HepG2 (cell line): ENCODE data around the gene RAB3D. TPM values are rescaled to one million over a fixed set of nuclear protein-coding genes. Genes with fewer than 3 reads are reported as not detected.

Source experiments
- ATAC-seq: fragments of 200-7000 bp; cut with Tn5 transposase; 3 replicates; pipeline ENCODE4 v1.9.1; 2020; ENCODE audit warnings: mild to moderate bottlenecking, moderate library complexity
- BruUV-seq: library from RNA; stranded (reverse); fragments of 400-500 nt; replicated peaks from 2 replicates; lab custom pipeline; 2021; lab: Mats Ljungman, UMichigan
- CTCF ChIA-PET: fragments of 300-600 bp; formaldehyde crosslinking; extraction: SDS; loops from one replicate; lab custom pipeline; 2021; ENCODE audit warnings: low total read pairs, inconsistent platforms, low intra/inter-chr PET ratio; lab: Yijun Ruan, JAX
- POLR2A ChIA-PET: fragments of 350-600 bp; sonication (Branson Sonifier 250); formaldehyde crosslinking; loops from one replicate; lab custom pipeline; 2020; ENCODE audit warnings: antibody characterized with exemption, inconsistent platforms; lab: Yijun Ruan, JAX
- DNase-seq: peaks from one replicate; pipeline ENCODE4 v3.0.0-alpha.2; 2015; ENCODE audit warnings: low spot score
- FAIRE-seq: peaks from 3 replicates; lab custom pipeline; 2011; peaks lifted over from hg19 to GRCh38; lab: Jason Lieb, UNC
- H2AFZ ChIP-seq: one replicate; pipeline ENCODE4 v1.6.1; 2011; ENCODE audit warnings: low read length, inconsistent platforms
- H3K27ac ChIP-seq: fragments of 300-600 bp; 3 replicates; pipeline ENCODE4 v1.8.0; 2011; ENCODE audit warnings: mixed run types, mild to moderate bottlenecking, mixed read lengths, low read length, inconsistent platforms; ENCODE audit not compliant: insufficient read depth; ENCODE audit errors: extremely low read length
- H3K27me3 ChIP-seq, 2 experiments: fragments of 200-600 bp in 1 of 2; 2 replicates in 1 of 2; 3 replicates in 1 of 2; pipeline versions ENCODE4 v1.6.0 to v1.8.0; 2011; ENCODE audit warnings: low read length in 2 of 2, mild to moderate bottlenecking in 2 of 2, moderate library complexity in 2 of 2, inconsistent platforms in 1 of 2; ENCODE audit not compliant: insufficient read depth in 2 of 2, control insufficient read depth in 1 of 2
- H3K36me3 ChIP-seq, 2 experiments: fragments of 200-600 bp in 1 of 2; replicated peaks in 1 of 2; 2 replicates in 1 of 2; 3 replicates in 1 of 2; pipeline versions ENCODE4 v1.5.1 to v1.8.0; 2011; ENCODE audit warnings: low read length in 2 of 2, inconsistent platforms in 1 of 2; ENCODE audit not compliant: insufficient read depth in 2 of 2, control insufficient read depth in 1 of 2
- H3K4me1 ChIP-seq: 2 replicates; pipeline ENCODE4 v1.5.1; 2012; ENCODE audit warnings: low read length, inconsistent platforms; ENCODE audit not compliant: insufficient read depth
- H3K4me2 ChIP-seq: 2 replicates; pipeline ENCODE4 v1.6.0; 2011; ENCODE audit warnings: low read depth, low read length, inconsistent platforms
- H3K4me3 ChIP-seq, 3 experiments: fragments of 200-600 bp in 1 of 3; sonication (generic), shearing (Covaris generic) in 1 of 3; replicated peaks in 1 of 3; 2 replicates each; pipeline ENCODE4 v1.5.1; 2011 to 2016; ENCODE audit warnings: low read length in 3 of 3, inconsistent platforms in 2 of 3, low read depth in 2 of 3, mild to moderate bottlenecking in 2 of 3, control low read depth in 1 of 3, mixed read lengths in 1 of 3; ENCODE audit not compliant: insufficient read depth in 1 of 3
- H3K79me2 ChIP-seq: one replicate; pipeline ENCODE4 v1.6.1; 2011; ENCODE audit warnings: low read length, inconsistent platforms; ENCODE audit not compliant: insufficient read depth
- H3K9ac ChIP-seq: 2 replicates; pipeline ENCODE4 v1.6.0; 2011; ENCODE audit warnings: mild to moderate bottlenecking, low read depth, low read length, inconsistent platforms; ENCODE audit not compliant: insufficient read depth
- H3K9me3 ChIP-seq: 2 replicates; pipeline ENCODE4 v1.5.1; 2012; ENCODE audit warnings: mild to moderate bottlenecking, low read length
- H4K20me1 ChIP-seq: 2 replicates; pipeline ENCODE4 v1.6.0; 2011; ENCODE audit warnings: inconsistent platforms, mild to moderate bottlenecking, low read length, moderate library complexity; ENCODE audit not compliant: insufficient read depth
- CEBPG ChIP-seq: IDR thresholded peaks from 2 replicates; pipeline ENCODE4 v1.6.1; 2016
- HOXA9 ChIP-seq: sonication (generic); formaldehyde crosslinking; IDR thresholded peaks from 2 replicates; pipeline ENCODE4 v1.8.1; 2022; ENCODE audit warnings: missing genetic modification reagents, mild to moderate bottlenecking, moderate library complexity, borderline replicate concordance
- MTF2 ChIP-seq: sonication (generic); formaldehyde crosslinking; IDR thresholded peaks from 2 replicates; pipeline ENCODE4 v1.5.0; 2020; ENCODE audit warnings: missing genetic modification reagents, borderline replicate concordance
- NFE2L2 ChIP-seq: fragments of 150-350 bp; IDR thresholded peaks from 2 replicates; pipeline ENCODE4 v1.6.1; 2014; ENCODE audit warnings: low read length
- ZNF121 ChIP-seq: sonication (generic); formaldehyde crosslinking; IDR thresholded peaks from 2 replicates; pipeline ENCODE4 v1.5.0; 2020; ENCODE audit warnings: mild to moderate bottlenecking, missing genetic modification reagents
- ZNF713 ChIP-seq: sonication (generic); formaldehyde crosslinking; IDR thresholded peaks from 2 replicates; pipeline ENCODE4 v1.4.0; 2020; ENCODE audit warnings: mild to moderate bottlenecking, missing genetic modification reagents
- ZZZ3 ChIP-seq: sonication (generic); formaldehyde crosslinking; IDR thresholded peaks from 2 replicates; pipeline ENCODE4 v1.4.0; 2020; ENCODE audit warnings: missing genetic modification reagents, mild to moderate bottlenecking, borderline replicate concordance
- WGBS: methylation state at CpG from one replicate; pipeline ENCODE4 v1.1.6; 2017; ENCODE audit warnings: low lambda C conversion rate; 5-methylcytosine and 5-hydroxymethylcytosine counted together
- in situ Hi-C: cut with HindIII; loops from 2 replicates; pipeline ENCODE4 v1.10.0; 2017; ENCODE audit warnings: low pct_unique_long_range_greater_than_20kb; ENCODE audit not compliant: extremely low pct_ligation_motif_present
- intact Hi-C: fragments of 100-400 bp; cut with micrococcal nuclease; formaldehyde crosslinking; loops from one replicate; pipeline ENCODE4 v1.10.0; 2022; ENCODE audit not compliant: unreplicated experiment
- polyA plus RNA-seq, 8 experiments: library from polyadenylated mRNA; depleted of rRNA in 3 of 8; stranded (reverse) in 7 of 8; unstranded in 1 of 8; fragments of >200 nt; fragmentation: Illumina TruSeq in 4 of 8; extraction: Trizol in 4 of 8; gene quantifications; 2 replicates each; pipeline versions ENCODE4 v1.2.1 to v1.2.3, GENCODE V29; 2011 to 2016; ENCODE audit warnings: low read depth in 4 of 8, missing spikeins in 1 of 8, mixed read lengths in 1 of 8; ENCODE audit not compliant: insufficient read depth in 1 of 8
- total RNA-seq, 5 experiments: library from RNA; depleted of rRNA; stranded (reverse); fragments of >200 nt; fragmentation: Illumina TruSeq; extraction: Trizol; gene quantifications; 2 replicates each; pipeline ENCODE4 v1.2.3, GENCODE V29; 2016; ENCODE audit warnings: low read depth in 1 of 5
- TF ChIP-seq, protein P1 (sequence below): sonication (generic); formaldehyde crosslinking; IDR thresholded peaks from 2 replicates; pipeline ENCODE4 v1.4.0; 2020; ENCODE audit warnings: mild to moderate bottlenecking, missing genetic modification reagents
- TF ChIP-seq, protein P2 (sequence below): sonication (generic); formaldehyde crosslinking; IDR thresholded peaks from 2 replicates; pipeline ENCODE4 v1.8.0; 2022; ENCODE audit warnings: low read depth, missing genetic modification reagents

Gene RAB3D
- total and polyA plus RNA-seq, 2 of the 13 experiments (the other 11 are each of a cell fraction or from before 2014, with no cell fraction given): 2.0 to 16.1 TPM

DNA sequence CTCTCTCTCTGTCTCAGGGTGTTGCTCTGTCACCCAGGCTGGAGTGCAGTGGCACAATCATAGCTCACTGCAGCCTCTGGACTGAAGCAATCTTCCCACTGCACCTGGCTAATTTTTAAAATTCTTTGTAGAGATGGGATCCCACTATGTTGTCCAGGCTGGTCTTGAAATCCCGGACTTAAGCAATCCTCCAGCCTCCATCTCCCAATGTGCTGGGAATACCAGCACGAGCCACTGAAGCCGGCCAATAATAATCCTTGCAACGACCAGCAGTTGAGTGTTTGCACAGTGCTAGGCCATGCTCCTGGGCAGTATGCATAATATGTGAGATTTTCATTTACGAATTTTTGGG, 45.3 kb upstream of the RAB3D start:
- POLR2A ChIA-PET: interaction anchor here (0.6 to 2.6 kb wide), 6 partner anchors 10 to 383 kb away, joined by 3 to 51 read pairs (median 6); partner anchors contain the start of genes ODAD3, PRKCSH, RGL3 and SWSAP1
- no peak for FAIRE-seq

DNA sequence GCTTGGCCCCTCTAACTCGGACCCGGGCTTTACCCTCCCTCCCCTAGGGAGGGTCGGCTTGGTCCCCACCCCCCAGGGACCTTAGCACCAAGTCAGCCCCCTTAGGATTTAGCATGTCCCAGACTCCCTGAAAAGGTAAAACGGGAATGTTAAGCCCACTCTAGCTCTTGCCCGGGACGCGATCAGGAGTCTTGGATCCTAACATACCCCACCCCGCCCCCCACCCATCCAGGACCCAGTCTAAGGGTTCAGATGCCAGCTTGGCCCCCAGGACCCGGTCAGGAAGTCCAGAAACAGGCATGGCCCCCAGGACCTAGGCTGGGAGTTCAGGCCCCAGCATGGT, 44.2 kb upstream of the RAB3D start:
- no peak for ATAC-seq
- no peaks in the 10 kb centered on the region for H3K79me2 ChIP-seq
- peak overlapping the region; percentile 34; the same call in 1 of the 2 replicates for H3K9ac ChIP-seq
- peak overlapping the region; percentile 51 to 77 (median 65) for H3K4me3 ChIP-seq
- no peak for DNase-seq
- CTCF ChIA-PET: interaction anchor here (1.0 kb wide), 1 partner anchor 62 kb away, joined by 5 read pairs; no protein-coding TSS in a partner anchor
- FAIRE-seq: no peak
- H3K27ac ChIP-seq: peak overlapping the region; percentile 46
- 0% methylated on average over 3 of the region's 9 CpGs for WGBS
- in situ Hi-C loops: loop anchor here (5.0 kb wide), 2 partner anchors 39 to 99 kb away; partner anchors contain the start of gene ELAVL3
- H2AFZ ChIP-seq: no peak overlapping the region
- intact Hi-C loops: loop anchor here (5.0 kb wide), 1 partner anchor 39 kb away; no protein-coding TSS in a partner anchor
- no peaks in the 10 kb centered on the region for H4K20me1 ChIP-seq
- no peaks in the 10 kb centered on the region for H3K27me3 ChIP-seq
- POLR2A ChIA-PET: interaction anchor here (1.0 to 2.6 kb wide), 8 partner anchors 9 to 214 kb away, joined by 3 to 51 read pairs (median 5); partner anchors contain the start of genes CCDC159, ODAD3, PRKCSH and RGL3
- H3K36me3 ChIP-seq: no peaks in the 10 kb centered on the region
- no TSS peak for BruUV-seq
- peaks cover 45% of the 10 kb centered on the region for H3K4me1 ChIP-seq
- peak overlapping the region; percentile 91 for H3K4me2 ChIP-seq
- no peaks in the 10 kb centered on the region for H3K9me3 ChIP-seq
- no peak for TF ChIP-seq NFE2L2
- no peak for TF ChIP-seq ZNF713 (CRISPR knock-in tag)
- no peak for TF ChIP-seq ZZZ3 (CRISPR knock-in tag)

More for the DNA sequence above, 45.3 kb upstream of the RAB3D start:
- 22% methylated on average over 5 of the region's 5 CpGs for WGBS
- Histone ChIP-seq H2AFZ (no peak overlapping the region), H3K9me3 (no peaks in the 10 kb centered on the region), H3K27me3 (no peaks in the 10 kb centered on the region), H3K4me2 (peak overlapping the region; percentile 91), H3K4me1 (peaks cover 44% of the 10 kb centered on the region), H3K4me3 (no peak overlapping the region; a peak in 1 of 6 replicates), H3K79me2 (no peaks in the 10 kb centered on the region), H3K9ac (no peak overlapping the region), H3K27ac (no peak overlapping the region), H4K20me1 (no peaks in the 10 kb centered on the region), H3K36me3 (no peaks in the 10 kb centered on the region)
- intact Hi-C loops: loop anchor here (5.0 kb wide), 1 partner anchor 38 kb away; no protein-coding TSS in a partner anchor
- no peak for DNase-seq
- BruUV-seq: no TSS peak
- TF ChIP-seq HOXA9 (no peak), MTF2 (CRISPR knock-in tag) (0 out of 2 replicates have a peak, but pooled peaks have one; percentile 1), ZNF121 (CRISPR knock-in tag) (peak; percentile 89), CEBPG (CRISPR knock-in tag) (0 out of 2 replicates have a peak, but pooled peaks have one; percentile 5)
- TF ChIP-seq, protein P1, sequence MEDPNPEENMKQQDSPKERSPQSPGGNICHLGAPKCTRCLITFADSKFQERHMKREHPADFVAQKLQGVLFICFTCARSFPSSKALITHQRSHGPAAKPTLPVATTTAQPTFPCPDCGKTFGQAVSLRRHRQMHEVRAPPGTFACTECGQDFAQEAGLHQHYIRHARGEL (CRISPR knock-in tag): no peak
- TF ChIP-seq, protein P2, sequence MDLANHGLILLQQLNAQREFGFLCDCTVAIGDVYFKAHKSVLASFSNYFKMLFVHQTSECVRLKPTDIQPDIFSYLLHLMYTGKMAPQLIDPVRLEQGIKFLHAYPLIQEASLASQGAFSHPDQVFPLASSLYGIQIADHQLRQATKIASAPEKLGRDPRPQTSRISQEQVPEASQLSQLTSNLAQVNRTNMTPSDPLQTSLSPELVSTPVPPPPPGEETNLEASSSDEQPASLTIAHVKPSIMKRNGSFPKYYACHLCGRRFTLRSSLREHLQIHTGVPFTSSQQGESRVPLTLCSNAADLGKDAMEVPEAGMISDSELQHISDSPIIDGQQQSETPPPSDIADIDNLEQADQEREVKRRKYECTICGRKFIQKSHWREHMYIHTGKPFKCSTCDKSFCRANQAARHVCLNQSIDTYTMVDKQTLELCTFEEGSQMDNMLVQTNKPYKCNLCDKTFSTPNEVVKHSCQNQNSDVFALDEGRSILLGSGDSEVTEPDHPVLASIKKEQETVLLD (CRISPR knock-in tag): no peak
- ATAC-seq: no peak
- in situ Hi-C loops: loop anchor here (5.0 kb wide), 2 partner anchors 38 to 98 kb away; partner anchors contain the start of gene ELAVL3
- CTCF ChIA-PET: no interaction called here
